ENCODE data around the gene IQGAP2.
"Not testable (repeated sequence)": the region's sequence is repeated elsewhere in the genome, so short reads cannot be mapped to it uniquely, and the experiment has no call there.

IQGAP2 gene

GRCh38 chr5:76600716-76601115 lies 197.6 kb downstream of the IQGAP2 start:
- DNase-seq (ENCODE audit: low read depth in 1 of 2, low spot score in 1 of 2), result no peak

DNA sequence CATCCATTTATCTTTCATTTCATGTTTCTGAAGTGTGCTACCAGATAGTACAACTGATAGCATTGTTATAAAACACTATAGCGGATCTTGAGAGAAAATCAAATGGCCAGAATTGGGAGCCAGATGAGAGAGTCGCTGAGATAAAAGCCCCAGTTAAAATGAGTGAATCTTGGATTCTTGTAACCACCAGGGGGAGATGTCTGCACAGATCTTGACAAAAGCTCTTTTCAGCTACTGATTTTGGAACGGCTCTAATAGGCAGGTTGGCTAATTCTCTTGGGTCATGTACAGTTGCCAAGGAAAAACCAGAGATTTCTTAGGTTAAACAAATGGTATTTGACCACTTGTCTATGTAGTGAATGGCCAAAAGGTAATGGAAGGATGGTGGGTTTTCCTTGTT lies 198.4 kb downstream of the IQGAP2 start:
- peak in 1 of 2 donors; percentile 21 for DNase-seq (ENCODE audit: low read depth in 1 of 2, low spot score in 1 of 2)

DNA sequence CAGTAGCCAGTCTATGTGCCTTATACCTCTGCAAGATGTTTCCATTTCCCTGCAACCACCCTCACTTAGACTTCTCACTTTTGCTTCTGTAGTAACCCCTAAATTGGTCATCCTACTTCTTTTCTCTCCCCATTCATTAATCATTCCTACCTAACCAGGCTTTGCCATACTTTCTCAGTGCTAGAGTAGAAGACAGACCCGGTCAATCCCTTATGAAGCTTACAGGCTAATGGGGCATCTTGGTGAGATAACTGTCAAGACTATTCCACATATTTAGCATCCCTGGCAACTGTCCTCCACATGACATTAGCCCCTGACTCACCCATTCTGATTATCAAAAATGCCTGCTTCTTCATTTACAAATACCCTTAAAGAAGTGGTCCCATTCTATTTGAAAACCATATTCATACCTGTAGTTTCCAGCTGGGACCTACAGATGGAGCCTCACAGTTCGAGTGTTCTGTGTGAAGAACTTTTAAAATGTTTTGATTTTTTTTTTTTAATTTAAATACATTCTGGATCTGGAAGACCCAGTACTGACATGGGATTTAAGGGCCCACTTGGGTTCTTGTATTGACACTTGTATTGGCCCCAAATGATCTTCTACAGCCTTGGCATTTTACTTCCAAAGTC lies 199.1 kb downstream of the IQGAP2 start:
- DNase-seq (ENCODE audit: low read depth in 1 of 2, low spot score in 1 of 2), result no peak

GRCh38 chr5:76603991-76604390 lies 200.9 kb downstream of the IQGAP2 start:
- DNase-seq (ENCODE audit: low read depth in 1 of 2, low spot score in 1 of 2), result not testable (repeated sequence)

- DNase-seq (ENCODE audit: low read depth in 1 of 2, low spot score in 1 of 2), result no peak
These were observed 201.8 kb downstream of the IQGAP2 start for GRCh38 chr5:76604838-76605237.

- DNase-seq (ENCODE audit: low read depth in 1 of 2, low spot score in 1 of 2), result no peak
These were observed 203.6 kb downstream of the IQGAP2 start for GRCh38 chr5:76606701-76607100.

DNA sequence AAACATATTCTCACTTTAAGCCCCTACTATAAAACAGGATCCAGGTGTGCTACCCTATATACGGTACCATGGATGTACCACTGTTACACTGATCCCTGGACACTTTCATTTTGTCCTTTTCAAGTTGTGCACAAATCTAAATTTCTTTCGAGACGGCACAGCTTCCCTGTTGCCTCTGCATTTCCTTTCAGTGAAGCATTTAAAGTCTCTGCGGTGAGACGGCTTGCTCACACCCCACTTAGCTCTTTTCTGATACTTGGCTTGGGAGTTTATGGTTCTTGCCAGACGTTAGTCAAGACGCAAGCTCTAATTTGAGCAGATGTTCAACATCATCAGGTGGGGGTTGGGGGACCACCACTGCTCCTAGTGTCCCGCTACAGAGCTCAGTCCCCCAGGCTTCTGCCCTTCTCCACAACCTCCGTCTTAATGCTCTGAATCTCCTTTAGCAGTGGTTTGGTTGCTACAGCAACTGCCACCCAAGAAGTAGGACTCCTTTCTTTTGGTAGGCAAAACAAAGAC lies 204.3 kb downstream of the IQGAP2 start:
- DNase-seq (ENCODE audit: low read depth in 1 of 2, low spot score in 1 of 2), result no peak

DNA sequence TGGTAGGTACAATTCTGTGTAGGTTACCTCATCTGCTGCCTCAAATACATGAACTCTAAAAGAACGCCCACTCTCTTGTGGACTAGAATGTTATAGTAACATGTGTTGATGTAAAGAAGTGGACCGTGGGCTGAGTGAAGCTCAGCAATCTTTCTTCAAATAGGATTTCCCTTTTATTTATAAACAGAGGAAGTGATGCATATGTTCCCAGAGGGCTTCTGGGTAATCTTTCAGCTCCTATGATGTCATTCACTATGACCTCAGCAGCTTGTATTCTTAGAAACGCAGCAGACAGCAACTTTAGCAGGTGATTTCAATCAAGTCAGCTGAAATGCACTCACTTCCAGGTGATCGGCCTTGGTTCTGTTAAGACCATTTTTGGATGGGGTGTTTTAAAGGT lies 205.7 kb downstream of the IQGAP2 start:
- no peak for DNase-seq (ENCODE audit: low read depth in 1 of 2, low spot score in 1 of 2)

DNA sequence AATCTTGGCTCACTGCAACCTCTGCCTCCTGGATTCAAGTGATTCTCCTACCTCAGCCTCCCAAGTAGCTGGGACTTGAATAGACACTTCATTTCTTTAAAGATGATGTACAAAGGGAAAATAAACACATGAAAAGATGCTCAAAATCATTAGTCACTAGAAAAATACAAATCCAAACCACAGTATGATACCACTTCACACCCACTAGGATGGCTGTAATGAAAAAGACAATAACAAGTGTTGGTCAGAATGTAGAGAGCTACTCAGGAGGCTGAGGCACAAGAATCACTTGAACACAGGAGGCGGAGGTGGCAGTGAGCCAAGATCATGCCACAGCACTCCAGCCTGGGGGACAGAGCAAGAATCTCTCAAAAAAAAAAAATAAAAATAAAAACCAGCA lies 207.1 kb downstream of the IQGAP2 start:
- DNase-seq (ENCODE audit: low read depth in 1 of 2, low spot score in 1 of 2), result no peak

GRCh38 chr5:76612942-76613341 lies 209.9 kb downstream of the IQGAP2 start:
- no peak for DNase-seq (ENCODE audit: low read depth in 1 of 2, low spot score in 1 of 2)

DNA sequence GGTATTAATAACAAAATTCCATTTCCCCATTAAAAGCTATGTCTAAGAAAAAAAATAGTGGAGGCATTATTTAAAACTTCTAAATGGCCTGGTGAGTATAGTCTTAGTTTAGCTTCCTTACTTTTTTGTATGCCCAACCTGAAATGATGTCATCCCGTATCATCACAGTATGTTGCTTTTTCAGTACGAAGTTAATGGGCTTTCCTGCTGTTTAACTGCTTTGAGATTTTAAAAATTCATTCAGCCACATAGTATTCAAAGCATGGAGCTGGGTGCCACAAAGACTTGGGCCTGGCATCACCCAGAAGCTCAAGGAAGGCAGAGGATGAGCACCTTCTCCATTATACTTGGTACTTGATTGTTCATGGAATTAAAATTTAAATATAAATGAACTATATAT lies 212.7 kb downstream of the IQGAP2 start:
- no peak for DNase-seq (ENCODE audit: low read depth in 1 of 2, low spot score in 1 of 2)

- DNase-seq (ENCODE audit: low read depth in 1 of 2, low spot score in 1 of 2), result no peak
These were observed 213.1 kb downstream of the IQGAP2 start for GRCh38 chr5:76616206-76616605.

DNA sequence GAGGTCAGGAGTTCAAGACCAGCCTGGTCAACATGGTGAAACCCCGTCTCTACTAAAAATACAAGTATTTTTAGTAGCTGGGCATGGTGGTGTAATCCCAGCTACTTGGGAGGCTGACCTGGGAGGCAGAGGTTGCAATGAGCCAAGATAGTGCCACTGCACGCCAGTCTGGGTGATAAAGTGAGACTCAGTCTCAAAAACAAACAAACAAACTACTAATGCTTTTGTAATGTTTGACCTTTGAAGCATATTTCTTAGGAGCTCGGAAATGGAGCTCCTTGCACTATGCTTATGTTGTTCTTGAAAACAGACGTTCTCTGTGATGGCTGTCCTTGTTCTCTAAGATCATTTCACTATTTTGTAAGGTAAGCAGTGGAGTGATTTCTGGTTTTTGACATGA lies 214.1 kb downstream of the IQGAP2 start:
- DNase-seq (ENCODE audit: low read depth in 1 of 2, low spot score in 1 of 2), result no peak

DNA sequence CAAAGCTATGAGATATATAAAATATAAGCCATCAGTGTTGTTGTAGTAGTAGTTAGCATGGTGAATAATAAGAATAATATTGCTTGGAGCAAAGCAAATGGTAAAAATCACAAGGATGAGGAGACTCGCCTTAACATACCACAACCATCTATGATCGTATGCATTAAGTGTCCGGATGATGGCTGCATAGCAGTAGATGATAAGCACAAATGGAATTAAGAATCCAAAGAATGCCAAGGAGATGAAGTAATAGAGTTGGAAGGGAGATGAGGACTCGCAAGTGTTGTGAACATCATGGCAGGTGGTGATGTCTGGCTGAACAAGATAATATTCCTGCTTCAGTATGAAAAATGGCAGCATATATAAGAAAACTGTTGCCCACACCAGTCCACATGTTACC lies 214.6 kb downstream of the IQGAP2 start:
- no peak for DNase-seq (ENCODE audit: low read depth in 1 of 2, low spot score in 1 of 2)

GRCh38 chr5:76620166-76620565 lies 217.1 kb downstream of the IQGAP2 start:
- no peak for DNase-seq (ENCODE audit: low read depth in 1 of 2, low spot score in 1 of 2)

- DNase-seq (ENCODE audit: low read depth in 1 of 2, low spot score in 1 of 2), result no peak
These were observed 219.0 kb downstream of the IQGAP2 start for GRCh38 chr5:76622076-76622475.

- no peak for DNase-seq (ENCODE audit: low read depth in 1 of 2, low spot score in 1 of 2)
These were observed 220.0 kb downstream of the IQGAP2 start, which contains the start of gene F2RL2 for GRCh38 chr5:76622973-76623596. Gene F2RL2, minus strand, starts transcription at chr5:76623403. Its CDS starts 173 bp downstream, at chr5:76623230.

DNA sequence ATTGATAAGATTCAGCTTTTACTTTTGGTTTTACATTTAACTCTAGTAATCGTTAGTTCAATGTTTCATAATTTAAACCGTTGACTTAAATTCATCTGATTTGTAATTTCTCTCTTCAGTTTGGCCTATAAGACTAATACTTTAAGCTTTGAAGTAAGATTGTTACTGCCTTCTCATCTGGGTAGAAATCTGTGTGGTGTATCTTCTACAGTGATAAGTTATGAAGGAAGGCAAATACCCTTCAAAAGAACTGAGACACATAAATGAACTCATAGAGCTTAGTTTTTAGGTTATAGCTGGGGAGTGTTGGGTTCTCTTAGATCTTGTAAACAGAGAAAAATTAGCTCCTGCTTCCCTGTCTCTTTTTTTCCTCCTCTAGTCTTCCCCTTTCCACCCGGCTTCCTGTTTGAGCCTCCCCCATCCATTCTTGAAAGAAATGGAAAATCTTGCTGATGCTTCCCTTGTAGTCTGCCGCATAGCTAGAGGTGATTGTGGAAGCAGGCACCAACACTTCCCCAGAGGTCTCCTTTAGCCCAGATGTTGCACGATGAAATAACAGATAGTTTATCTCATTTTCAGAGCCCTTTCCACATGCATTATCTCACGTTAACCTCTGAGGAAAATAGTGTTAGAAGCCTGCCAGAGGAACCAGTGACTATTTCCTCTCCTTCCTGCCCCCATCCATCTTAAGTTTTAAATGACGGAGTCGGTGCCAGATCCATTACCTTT lies 222.2 kb downstream of the IQGAP2 start:
- no peak for DNase-seq (ENCODE audit: low read depth in 1 of 2, low spot score in 1 of 2)

DNA sequence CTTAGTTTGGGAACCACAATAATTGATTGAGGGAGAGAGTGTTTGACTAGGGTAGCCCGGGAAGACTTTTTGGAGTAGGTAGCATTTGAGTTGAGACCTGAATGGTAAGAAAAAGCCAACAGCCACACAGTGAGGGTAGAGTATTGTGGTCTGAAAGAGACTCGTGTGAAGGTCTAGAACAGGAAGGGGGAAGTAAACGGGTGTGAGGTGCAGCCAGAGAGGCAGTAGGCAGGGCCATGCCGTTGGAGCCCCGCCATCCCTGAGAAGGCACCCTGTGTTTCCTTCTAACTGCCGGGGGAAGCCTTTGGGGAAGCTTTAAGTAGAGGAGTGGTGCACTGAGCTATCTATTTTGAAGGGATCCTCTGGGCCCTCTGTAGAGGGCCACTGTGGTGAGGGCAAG lies 223.7 kb downstream of the IQGAP2 start:
- DNase-seq (ENCODE audit: low read depth in 1 of 2, low spot score in 1 of 2), result no peak

DNA sequence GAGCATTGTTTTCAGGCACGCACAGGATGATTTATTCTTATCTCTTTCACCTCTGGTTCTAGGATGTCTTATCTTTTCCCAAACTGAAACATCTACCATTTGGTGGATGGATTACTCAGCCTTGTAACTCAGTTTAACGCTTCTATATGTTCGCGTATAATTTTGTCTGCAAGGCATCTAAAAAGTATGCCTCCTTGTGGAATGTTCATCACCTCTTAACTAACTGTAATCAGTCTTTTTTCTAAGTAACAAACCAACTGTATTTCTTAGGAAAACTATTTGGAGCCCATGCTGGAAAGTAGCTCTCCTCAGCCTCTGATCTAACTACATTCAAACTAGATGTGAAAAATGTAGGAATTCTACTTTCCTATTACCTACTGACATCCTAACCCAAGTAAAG lies 231.6 kb downstream of the IQGAP2 start:
- no peak for DNase-seq (ENCODE audit: low read depth in 1 of 2, low spot score in 1 of 2)

GRCh38 chr5:76637490-76637889 lies 234.4 kb downstream of the IQGAP2 start:
- no peak for DNase-seq (ENCODE audit: low read depth in 1 of 2, low spot score in 1 of 2)

GRCh38 chr5:76638479-76638878 lies 235.4 kb downstream of the IQGAP2 start:
- no peak for DNase-seq (ENCODE audit: low read depth in 1 of 2, low spot score in 1 of 2)
